GM12875 (cell line): ENCODE measurements around the gene B4GAT1.
A peak's percentile ranks its signal among the peaks of the same experiment; 100 is the strongest.
"Not testable (repeated sequence)": the region's sequence is repeated elsewhere in the genome, so short reads cannot be mapped to it uniquely, and the experiment has no call there.

Source experiments
- H3K4me3 ChIP-seq: one replicate; pipeline ENCODE4 v1.5.1; 2011; ENCODE audit warnings: low read depth, low read length, control low read depth
- TF ChIP-seq, protein P1 (sequence below): IDR thresholded peaks from 2 replicates; pipeline ENCODE4 v1.5.1; 2011; ENCODE audit warnings: low read depth, mild to moderate bottlenecking, control low read depth, inconsistent platforms, low read length, moderate library complexity, borderline replicate concordance; ENCODE audit not compliant: insufficient read depth

Gene B4GAT1

DNA sequence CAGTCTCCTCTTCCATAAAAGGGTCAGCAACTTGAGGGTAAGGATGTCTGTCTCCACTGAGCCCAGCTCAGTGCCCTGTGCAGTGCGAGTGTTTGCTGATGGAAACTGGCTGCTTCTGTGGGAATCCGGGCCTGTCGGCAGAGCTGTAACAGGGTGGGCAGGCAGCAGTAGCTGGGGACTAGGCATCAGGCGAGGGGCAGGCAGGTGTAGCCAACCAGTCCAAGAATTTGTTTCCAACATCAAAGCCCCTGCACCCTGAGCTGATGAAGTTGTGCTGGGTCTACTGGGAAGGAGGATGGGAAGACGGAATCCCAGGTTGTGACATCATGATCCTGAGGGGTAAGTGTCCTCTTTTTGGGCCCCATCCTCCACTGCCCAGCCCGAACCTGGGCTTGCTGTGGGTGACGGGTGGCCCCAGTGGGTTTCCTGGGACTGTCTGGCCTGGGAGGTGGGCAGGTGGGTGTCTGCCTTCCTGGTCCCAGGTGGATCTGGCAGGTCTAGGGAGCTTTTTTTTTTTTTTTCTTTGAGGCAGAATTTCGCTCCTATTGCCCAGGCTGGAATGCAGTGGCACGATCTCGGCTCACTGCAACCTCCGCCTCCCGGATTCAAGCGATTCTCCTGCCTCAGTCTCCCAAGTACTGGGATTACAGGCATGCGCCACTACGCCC is 13.1 kb upstream of the B4GAT1 start:
- TF ChIP-seq, protein P1, sequence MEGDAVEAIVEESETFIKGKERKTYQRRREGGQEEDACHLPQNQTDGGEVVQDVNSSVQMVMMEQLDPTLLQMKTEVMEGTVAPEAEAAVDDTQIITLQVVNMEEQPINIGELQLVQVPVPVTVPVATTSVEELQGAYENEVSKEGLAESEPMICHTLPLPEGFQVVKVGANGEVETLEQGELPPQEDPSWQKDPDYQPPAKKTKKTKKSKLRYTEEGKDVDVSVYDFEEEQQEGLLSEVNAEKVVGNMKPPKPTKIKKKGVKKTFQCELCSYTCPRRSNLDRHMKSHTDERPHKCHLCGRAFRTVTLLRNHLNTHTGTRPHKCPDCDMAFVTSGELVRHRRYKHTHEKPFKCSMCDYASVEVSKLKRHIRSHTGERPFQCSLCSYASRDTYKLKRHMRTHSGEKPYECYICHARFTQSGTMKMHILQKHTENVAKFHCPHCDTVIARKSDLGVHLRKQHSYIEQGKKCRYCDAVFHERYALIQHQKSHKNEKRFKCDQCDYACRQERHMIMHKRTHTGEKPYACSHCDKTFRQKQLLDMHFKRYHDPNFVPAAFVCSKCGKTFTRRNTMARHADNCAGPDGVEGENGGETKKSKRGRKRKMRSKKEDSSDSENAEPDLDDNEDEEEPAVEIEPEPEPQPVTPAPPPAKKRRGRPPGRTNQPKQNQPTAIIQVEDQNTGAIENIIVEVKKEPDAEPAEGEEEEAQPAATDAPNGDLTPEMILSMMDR: no peak
- H3K4me3 ChIP-seq: no peak overlapping the region

DNA sequence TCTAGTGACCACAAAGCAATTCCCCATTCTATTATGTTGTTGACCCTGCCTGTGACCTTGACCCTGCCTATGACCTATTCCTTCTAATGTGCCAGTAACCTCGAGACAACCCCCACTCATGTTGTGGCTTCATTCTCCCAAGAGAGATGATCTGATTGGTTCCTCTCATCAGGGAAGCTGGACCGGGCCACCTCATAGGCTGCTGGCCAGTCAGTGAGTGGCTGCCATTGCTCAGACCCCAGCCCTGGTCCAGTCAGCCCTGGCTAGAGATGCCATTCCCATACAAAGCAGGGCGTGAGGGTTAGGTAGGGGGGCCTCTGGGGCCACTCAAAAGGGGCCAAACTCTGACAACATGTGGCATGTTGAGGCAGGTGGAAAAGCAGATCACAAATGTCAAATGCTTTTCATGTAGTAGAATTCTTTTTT is 12.2 kb upstream of the B4GAT1 start:
- TF ChIP-seq, protein P1: no peak
- no peak overlapping the region for H3K4me3 ChIP-seq

DNA sequence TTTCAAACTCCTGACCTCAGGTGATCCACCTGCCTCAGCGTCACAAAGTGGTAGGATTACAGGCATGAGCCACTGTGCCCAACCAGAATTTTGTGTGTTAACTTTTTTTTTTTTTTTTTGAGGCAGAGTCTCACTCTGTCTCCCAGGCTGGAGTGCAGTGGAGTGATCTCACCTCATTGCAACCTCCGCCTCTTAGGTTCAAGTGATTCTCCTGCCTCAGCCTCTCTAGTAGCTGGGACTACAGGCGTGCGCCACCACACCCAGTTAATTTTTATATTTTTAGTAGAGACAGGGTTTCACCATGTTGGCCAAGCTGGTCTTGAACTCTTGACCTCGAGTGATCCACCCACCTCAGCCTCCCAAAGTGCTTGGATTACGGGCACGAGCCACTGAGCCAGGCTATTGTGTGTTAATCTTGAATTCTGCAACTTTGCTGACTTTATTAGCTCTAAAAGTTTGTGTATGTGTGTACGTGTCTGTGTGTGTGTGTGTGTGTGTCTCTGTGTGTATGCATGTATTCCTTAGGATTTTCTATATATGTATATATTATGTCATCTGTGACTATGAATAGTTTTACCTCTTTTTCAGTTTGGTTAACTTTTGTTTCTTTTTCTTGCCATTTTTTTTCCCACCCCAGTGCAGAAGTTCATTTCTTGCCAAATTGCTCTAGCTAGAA is 3.3 kb upstream of the B4GAT1 start:
- H3K4me3 ChIP-seq: not testable (repeated sequence)

DNA sequence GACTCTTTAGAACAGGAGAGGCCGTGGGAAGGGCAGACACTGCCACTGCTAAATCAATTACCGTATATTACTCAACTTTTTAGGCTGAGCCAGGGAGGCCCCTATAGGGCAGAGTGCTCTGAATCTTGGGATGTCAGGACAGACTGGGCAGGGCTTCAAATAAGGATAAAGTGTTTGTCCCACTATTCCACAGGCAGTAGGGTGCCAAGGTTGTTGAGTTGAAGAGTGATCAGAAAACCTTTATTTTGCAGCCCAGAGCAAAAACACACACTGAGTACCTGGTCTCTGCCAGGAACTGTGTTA is 1.6 kb upstream of the B4GAT1 start:
- no peak overlapping the region for H3K4me3 ChIP-seq
- TF ChIP-seq, protein P1: no peak

DNA sequence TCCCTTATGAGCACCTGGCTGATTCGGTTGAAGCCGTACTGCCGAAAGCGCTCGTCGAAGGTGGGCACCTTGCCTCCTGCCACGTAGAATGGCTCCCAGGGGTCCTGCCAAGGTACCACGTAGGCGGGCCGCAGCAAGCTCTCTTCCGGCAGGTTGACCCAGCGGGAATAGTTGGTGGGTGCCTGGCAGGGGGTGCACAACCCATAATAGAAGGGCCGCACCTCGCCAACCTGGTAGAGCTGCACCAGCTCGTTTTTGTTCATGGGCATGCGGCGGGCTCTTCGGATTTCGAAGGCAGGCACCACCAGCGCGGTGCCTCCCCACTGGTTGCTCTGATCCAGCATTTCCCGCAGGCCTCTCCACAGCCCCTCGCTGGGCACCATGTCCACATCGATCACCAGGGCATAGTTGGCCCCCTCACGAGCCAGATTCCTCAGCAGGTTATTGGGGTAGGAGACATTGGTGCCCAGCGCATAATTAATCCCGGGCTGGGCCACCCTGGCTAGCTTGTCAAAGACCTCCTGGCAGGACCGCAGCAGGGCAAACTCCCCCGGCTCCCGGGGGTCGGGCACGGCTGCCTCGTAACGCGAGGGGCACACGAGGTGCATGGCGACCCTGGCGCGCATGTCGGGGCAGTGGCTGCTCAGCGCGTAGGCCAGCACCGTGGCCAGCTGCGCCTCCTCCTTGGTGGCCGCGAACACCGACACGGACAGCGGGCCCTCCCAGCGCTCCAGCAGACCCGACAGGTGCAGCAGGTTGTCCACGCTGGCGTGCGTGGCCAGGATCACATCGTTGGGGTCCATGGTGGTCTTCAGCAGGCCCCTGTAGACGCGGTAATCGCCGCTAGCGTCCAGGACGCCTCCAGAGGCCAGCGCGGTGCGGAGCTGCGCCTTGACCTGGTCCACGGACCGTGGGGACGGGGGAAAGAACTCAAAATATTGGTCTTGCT is 679 bp downstream of the B4GAT1 start:
- peak overlapping the region; percentile 70 for H3K4me3 ChIP-seq

DNA sequence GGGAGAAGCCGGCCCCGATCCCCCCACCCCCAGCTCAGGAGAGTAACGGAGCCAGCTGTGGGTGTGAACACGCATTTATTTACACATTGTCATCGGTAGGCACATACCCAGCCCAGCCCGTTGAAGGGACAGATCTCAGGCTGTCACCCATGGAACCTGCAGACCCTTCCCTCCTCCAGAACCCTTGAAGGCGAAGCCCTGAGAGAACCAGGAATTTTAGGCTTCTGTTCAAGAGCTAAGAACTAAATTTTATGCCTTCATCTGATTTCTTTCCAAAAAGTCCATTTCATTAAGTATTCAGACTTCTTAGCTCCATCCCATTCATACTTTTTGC is 2.1 kb downstream of the B4GAT1 start:
- TF ChIP-seq, protein P1: no peak
- H3K4me3 ChIP-seq: peak overlapping the region; percentile 93

More for the DNA sequence above, 679 bp downstream of the B4GAT1 start:
- TF ChIP-seq, protein P1: no peak

DNA sequence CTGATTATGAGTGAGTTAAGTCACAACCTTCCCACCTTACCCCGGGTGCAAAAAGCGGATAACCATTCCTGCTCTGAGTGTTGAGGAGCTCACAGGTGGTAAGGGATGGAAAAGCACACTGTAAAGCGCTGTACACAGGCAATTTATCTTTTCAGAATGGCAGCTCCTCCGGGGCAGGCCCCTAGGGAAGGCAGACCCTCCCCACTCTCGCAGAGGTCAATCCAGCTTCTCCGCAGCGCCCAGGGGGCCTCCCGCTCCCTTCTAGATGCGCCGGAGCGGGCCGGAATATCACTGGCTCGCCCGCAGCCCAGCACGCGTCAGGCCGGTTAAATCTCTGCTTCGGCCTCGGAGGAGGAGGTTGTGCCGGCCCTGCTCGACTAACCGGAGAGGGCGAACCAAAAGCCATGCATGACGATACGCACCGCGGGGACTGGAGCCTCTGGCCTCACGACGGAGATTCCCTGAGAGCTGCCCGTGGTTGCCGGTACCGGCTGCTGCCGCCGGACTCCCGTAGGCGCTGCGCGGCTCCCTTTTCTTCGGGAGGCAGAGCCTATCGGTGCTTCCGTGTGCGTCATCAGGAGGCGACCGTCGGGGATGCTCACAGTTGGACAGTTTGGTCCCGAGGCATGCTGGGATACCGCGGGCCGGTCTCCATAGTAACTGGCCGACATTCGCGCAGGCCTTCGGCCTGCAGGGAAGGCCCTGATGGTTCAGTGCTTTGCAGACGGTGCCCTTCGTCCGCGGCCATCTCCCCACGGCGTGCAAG is 2.7 kb downstream of the B4GAT1 start, which contains the start of gene BRMS1:
BRMS1 (minus strand) TSS at position 555 of the 766 bp plus-strand sequence. CDS start 2,870 bp downstream, outside the sequence.
- peak within 1 kb of the TSS; percentile 93 for H3K4me3 ChIP-seq
- TF ChIP-seq, protein P1: no peak
